ENCODE data around the gene APOL2.

APOL2 gene

DNA sequence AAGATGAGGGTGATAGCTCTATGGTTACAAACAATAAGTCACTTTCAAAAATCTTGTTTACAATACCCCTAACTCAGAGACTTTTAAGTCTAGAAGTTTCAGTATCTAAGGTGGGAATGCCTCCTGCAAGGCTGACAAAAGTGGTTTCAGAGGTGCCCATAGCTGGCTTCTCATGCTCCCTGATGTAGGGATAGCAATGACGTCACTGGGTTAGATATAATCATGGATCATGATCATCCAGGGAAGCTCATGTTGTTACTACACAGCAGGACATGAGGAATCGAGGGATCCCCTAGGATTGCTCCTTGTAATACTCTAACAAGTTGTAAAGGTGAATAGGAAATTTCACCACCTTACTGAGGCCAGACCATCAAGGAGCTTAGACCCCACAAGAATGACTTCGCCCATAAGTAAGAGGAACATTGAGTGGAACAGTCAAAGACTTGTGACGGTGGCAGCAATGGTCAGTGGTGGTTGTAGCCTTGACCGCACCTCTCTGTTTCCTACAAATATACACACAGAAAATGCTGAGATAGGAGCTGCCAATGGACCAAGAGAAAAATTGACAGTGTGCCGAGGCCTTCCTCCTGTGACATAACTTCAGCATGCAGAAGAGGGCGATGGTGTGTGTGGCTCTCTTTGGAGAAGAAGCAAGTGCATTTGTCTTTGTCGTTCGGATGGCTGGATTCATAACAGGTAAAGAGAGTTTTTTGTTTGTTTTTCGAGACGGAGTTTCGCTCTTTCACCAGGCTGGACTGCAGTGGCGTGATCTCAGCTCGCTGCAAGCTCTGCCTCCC is 53.3 kb downstream of the APOL2 start:
- H3K4me3 ChIP-seq (ENCODE audit: low read depth, low read length) = no peak overlapping the region
- DNase-seq (ENCODE audit: low read depth) = no peak

DNA sequence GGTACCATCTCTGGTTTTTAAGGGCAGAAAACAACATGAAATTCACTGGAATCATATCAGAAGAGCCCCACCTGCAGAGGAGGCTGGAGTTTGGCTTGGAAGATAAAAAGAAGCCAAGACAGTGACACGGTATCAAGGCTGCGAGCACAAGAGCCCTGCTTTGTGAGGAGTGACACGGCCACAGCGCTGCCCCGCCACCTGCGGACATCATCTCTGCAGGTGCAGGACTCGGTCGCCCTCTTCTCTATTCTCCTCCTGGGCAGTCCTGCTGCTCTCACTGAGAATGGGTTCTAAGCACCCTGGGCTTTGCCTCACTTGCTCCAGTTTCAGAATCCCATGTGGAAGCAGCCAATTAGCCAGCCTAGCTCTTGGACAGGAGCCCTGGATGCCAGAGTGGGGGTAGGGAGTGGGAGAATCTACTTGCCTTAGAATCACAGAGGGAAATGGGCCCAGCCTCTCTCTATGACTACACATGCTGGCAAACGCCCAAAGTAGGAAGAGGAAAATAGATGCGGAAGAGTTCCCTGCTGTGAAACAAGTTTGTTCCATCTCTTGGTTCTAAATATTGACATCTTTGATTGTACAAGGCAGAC is 54.8 kb downstream of the APOL2 start:
- H3K4me3 ChIP-seq (ENCODE audit: low read depth, low read length) = no peak overlapping the region
- no peak for DNase-seq (ENCODE audit: low read depth)

DNA sequence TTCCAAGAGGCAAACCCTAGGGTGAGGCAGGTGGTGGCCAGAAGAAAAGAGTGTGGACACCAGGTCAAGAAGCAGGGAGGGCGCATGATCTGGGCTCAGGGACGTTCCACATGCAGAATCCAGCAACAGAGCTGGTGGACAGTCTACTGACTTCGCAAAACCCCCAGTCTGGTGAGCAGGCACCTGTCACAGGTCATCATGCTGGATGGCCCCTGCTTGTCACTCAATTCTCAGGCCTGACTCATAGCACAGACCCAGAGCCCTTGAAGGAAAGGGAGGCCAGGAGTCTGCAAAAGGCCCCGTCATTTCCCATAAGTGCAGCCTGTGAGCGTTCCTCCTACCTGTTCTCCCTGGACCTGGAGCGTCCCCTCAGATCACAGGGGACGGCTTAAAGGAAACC is 55.9 kb downstream of the APOL2 start:
- H3K4me3 ChIP-seq (ENCODE audit: low read depth, low read length) = no peak overlapping the region
- no peak for DNase-seq (ENCODE audit: low read depth)

DNA sequence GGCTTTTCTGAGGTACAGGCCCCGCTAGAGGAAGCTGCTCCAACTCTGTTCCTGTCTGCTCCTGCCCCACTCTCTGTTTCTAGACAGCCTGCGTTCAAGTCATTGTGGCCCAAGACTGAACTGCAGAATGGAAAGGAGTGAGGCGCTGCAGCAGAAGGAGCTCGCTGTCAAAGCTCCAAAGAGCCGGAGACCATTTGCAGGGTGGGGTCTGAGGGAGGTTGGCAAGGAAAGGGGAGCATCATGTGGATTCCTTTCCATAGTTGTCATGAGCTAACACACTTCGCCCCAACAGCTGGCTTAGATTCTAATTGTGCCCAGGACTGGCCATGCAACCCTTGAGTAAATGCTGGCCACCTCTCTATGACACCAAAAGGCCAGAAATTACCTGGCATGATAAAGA is 56.5 kb downstream of the APOL2 start:
- no peak for DNase-seq (ENCODE audit: low read depth)
- H3K4me3 ChIP-seq (ENCODE audit: low read depth, low read length) = no peak overlapping the region

DNA sequence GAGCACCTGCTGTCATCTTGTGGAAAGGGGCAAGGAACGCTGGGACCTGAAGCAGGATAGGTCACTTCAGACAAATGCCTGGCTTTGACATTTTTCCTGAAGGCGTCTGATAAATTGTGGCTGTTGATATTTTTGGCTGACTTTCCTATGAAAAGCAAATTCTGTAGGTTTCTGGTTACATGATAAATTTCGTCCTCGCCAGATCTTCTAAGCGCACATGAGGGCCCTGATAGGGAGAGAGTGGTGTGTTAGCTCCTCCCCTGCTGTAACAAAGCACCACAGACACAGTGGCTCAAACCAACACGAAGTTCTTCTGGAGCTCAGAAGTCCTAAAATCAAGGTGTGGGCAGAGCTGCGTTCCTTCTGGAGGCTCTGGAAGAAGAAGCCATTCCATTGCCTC is 57.3 kb downstream of the APOL2 start:
- no peak for DNase-seq (ENCODE audit: low read depth)
- H3K4me3 ChIP-seq (ENCODE audit: low read depth, low read length) = no peak overlapping the region

DNA sequence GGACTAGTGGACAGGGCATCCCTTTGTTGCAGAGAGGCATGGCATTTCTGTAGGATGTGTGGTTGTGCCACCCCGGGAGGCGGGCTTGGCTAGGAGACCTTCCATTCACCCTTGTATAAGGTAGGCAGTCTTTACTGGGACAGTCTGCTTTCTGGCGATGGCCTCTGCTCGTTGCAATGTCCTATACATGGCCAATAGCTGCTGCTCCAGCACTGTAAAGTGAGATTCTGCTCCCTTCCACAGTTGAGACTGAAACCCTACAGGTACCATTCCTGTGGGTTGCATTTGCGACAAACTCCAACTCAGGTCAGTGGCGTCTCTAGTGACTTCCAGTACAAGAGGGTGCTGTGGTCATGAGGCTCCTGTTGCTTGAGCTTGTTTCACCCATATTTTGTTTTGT is 58.4 kb downstream of the APOL2 start:
- no peak for DNase-seq (ENCODE audit: low read depth)
- no peak overlapping the region for H3K4me3 ChIP-seq (ENCODE audit: low read depth, low read length)

DNA sequence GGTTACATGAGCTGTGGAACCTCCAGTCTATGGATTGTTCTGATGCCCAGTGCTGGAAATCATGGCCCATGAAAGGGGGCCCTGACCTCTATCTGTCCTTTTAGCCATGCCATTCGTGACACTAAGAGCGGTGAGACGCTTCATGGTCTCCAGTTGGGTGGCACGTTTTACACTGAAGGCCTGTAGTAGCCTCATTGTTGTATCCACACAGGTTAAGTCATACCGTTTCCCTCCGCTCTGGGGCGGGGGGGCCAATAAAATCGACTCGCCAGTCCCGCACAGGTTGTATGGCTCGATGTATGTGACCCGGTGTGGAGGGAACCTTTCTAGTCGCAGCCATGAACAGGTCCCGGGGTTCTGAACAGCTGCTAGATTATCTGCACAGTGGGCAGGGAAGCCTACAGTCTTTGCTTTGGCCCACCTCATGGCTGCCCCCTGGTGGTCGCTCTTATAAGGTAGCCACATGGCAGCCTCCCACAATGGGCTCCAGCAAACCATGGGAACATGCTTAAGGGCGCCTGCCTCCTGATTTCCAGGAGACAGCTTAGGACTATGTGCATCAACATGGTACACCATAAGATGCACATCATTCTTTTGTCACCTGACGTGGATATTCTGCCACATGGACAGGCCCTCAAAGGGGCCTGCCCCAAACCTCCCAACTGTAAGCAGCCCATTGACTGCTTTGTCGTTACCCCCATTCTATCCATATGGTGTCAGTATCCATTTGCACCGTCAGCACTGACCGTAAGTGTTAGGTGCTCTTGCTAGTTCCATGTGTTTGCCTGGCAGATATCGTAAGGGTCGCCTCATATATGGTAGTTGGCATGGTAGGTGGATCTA is 59.1 kb downstream of the APOL2 start:
- no peak overlapping the region for H3K4me3 ChIP-seq (ENCODE audit: low read depth, low read length)
- no peak for DNase-seq (ENCODE audit: low read depth)

DNA sequence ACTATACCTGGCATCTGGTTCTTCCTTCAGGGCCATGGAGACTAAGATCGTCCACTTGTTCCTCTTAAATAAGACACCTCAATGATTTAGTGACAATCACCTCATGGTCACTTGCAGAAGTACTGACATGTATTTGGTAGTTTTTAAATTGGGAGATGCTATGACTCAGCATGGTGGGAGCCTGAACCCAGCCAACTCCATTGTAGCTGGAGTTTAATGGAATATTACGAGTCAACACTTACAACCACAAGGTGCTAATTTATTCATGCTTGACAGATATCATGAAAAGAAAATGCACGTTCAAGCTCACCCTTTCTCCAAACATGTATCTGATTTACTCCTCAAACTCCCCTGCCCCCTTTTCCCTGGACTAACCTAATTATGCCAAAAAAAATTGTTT is 62.2 kb downstream of the APOL2 start:
- DNase-seq (ENCODE audit: low read depth) = no peak
- H3K4me3 ChIP-seq (ENCODE audit: low read depth, low read length) = no peak overlapping the region
